ENCODE data around the gene DBNDD1. TPM values are rescaled to one million over a fixed set of nuclear protein-coding genes. Genes with fewer than 3 reads are reported as not detected.
A peak's percentile ranks its signal among the peaks of the same experiment; 100 is the strongest.

DBNDD1 gene
- total and polyA plus RNA-seq, 12 donors, result 0.72 to 6.8 (median 4.1) TPM

GRCh38 chr16:90034504-90034903 is 15.2 kb upstream of the DBNDD1 start:
- H3K36me3 ChIP-seq, result peaks cover 0 to 82% (median 18%) of the 10 kb centered on the region in 9 donors
- WGBS, 2 donors, result 89% methylated on average over 8 of the region's 8 CpGs
- H3K4me1 ChIP-seq, result no peaks in the 10 kb centered on the region

GRCh38 chr16:90033387-90033786 is 14.1 kb upstream of the DBNDD1 start:
- H3K4me1 ChIP-seq, result no peaks in the 10 kb centered on the region
- WGBS, 2 donors, result 84 to 92% methylated on average over 4 of the region's 4 CpGs
- no peaks in the 10 kb centered on the region for H3K27me3 ChIP-seq
- no peaks in the 10 kb centered on the region for H3K9me3 ChIP-seq
- ATAC-seq, result no peak
- H3K36me3 ChIP-seq, result peaks cover 0 to 82% (median 25%) of the 10 kb centered on the region in 9 donors
- H3K4me3 ChIP-seq, result no peak overlapping the region
- H3K27ac ChIP-seq, result no peak overlapping the region
- DNase-seq, result no peak
- TF ChIP-seq CTCF (IDR thresholded peaks at IDR 0.05), result no peak
- intact Hi-C loops (cut with DNase I), result no loop called here

More at GRCh38 chr16:90034504-90034903, 15.2 kb upstream of the DBNDD1 start:
- DNase-seq, result no peak
- no peak for ATAC-seq
- H3K27me3 ChIP-seq, result no peaks in the 10 kb centered on the region
- intact Hi-C loops (cut with DNase I), result no loop called here
- no peak for TF ChIP-seq CTCF (IDR thresholded peaks at IDR 0.05)
- H3K27ac ChIP-seq, result no peak overlapping the region
- no peaks in the 10 kb centered on the region for H3K9me3 ChIP-seq
- no peak overlapping the region for H3K4me3 ChIP-seq

- Histone ChIP-seq H3K36me3 (peaks cover 0 to 80% (median 26%) of the 10 kb centered on the region in 9 donors), H3K4me1 (no peaks in the 10 kb centered on the region), H3K27me3 (no peaks in the 10 kb centered on the region), H3K9me3 (no peaks in the 10 kb centered on the region), H3K4me3 (no peak overlapping the region), H3K27ac (no peak overlapping the region)
- DNase-seq (no peak), ATAC-seq (no peak)
- intact Hi-C loops (cut with DNase I), result no loop called here
- WGBS, 2 donors, result 78 to 81% methylated on average over 8 of the region's 8 CpGs
- no peak for TF ChIP-seq CTCF (IDR thresholded peaks at IDR 0.05)
Measured at GRCh38 chr16:90032674-90033331, 13.5 kb upstream of the DBNDD1 start.

GRCh38 chr16:90031931-90032673 is 12.8 kb upstream of the DBNDD1 start:
- Histone ChIP-seq H3K27me3 (no peaks in the 10 kb centered on the region), H3K36me3 (peaks cover 0 to 80% (median 26%) of the 10 kb centered on the region in 9 donors), H3K4me3 (no peak overlapping the region), H3K4me1 (no peaks in the 10 kb centered on the region), H3K9me3 (no peaks in the 10 kb centered on the region), H3K27ac (no peak overlapping the region)
- 83 to 87% methylated on average over 9 of the region's 9 CpGs for WGBS, 2 donors
- intact Hi-C loops (cut with DNase I), result no loop called here
- no peak for TF ChIP-seq CTCF (IDR thresholded peaks at IDR 0.05)
- DNase-seq (no peak), ATAC-seq (peak in 4 of 8 donors; percentile 8 to 32 (median 11))
